Fibroblast of skin of left quadriceps (primary cell): Measurements from ENCODE around the gene IL22RA2.

Experiments used
- DNase-seq, 2 experiments: peaks; one replicate each; pipeline ENCODE4 v3.0.0-alpha.2; 2013; ENCODE audit warnings: low read depth in 2 of 2

IL22RA2 gene

DNA sequence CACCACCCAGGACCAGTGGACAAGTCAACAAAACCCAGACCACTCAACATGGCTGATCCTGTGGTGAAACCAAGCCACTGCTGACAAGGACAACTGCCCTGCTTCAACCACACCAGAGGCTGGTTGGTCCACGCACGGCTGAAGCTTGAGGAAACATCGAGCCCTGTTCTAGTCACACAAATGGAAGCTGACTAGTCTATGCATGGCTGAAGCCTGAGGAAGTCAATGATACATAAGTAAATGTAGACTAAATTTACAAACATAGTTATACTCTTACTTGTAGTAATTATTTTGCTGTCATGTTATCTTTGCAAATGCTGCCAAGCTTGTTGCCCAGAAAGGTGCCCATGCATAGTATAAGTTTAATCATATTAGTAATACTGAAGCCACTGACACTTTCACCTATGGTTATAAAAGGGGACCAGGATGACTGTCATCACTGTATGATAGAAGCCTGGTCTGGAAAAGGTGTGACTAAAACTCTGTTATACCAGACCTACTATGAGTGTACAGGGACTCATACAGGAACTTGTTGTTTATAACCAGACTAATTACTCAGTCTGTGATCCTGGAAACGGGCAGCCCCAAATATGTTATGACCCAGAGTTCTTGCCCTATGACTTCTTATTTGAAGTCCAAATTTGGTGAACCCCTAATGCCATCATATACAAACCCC, 5.6 kb downstream of the IL22RA2 start:
- no peak for DNase-seq

DNA sequence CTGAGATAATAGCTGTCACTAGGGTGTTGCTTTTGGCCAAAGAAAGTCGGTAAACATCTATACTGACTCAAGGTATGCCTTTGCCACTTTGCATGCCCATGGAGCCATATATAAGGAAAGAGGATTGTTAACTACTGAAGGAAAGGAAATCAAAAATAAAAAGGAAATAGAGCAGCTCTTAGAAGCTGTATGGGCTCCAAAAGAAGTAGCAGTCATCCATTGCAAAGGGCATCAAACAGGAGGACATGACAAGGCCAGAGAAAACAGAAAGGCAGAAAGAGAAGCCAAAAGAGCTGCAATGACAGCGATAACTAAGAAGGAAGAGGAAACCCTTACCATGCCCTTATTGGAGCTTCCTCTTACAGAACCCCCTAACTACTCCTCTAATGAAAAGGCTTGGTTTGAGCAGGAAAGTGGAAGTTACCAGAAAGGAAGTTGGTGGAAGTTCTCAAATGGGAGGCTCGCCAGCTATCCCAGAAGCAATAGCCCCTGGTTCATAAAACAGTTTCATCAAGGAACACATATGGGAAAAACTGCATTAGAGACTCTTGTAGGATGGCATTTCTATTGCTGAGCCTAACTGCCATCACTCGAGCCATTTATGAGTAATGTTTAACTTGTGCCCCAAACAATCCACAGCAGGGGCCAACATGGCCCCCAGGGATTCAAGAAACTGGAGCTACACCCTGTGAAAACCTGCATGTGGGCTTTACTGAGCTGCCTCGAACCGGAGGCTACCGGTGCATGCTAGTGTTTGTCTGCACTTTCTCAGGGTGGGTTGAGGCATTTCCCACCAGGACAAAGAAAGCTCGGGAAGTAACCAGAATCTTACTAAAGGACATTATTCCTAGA, 7.0 kb downstream of the IL22RA2 start:
- no peak for DNase-seq

DNA sequence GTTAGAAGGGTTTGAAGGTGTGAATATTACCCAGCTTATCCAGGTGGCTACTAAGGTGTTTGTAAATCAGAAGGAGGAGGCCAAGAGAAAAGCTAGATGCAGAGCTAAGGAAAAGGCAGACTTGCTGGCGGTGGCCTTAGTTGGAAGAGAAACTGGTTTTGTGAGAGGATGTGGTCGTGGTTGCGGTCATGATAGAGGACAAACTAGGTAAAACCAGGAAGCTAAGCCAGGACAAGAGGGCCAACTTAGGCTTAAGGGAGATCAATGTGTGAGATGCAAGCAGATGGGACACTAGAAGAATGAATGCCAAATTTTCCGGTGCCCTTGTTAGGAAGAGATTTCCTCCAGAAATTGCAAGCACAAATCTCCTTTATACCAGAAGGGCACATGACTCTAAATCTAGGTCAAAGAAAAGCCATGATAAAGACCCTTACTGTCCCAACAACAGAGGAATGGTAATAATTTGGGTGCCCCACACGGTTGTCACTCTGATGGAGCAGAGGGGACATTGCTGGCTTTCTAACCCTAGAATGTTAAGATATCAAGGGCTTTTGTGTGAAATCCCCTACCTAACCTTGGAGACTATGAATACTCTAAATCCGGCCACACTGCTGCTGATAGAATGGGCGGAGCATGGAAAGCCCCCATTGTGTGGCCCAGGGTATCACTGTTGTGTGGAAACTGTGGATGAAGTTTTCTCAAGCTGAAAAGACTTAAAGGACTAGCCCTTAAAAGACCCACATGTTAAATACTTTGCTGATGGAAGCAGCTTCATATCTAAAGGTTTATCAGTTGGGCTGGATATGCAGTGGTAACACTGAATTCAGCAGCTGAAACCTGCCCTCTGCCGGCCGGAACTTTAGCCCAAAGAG, 7.8 kb downstream of the IL22RA2 start:
- DNase-seq = no peak

DNA sequence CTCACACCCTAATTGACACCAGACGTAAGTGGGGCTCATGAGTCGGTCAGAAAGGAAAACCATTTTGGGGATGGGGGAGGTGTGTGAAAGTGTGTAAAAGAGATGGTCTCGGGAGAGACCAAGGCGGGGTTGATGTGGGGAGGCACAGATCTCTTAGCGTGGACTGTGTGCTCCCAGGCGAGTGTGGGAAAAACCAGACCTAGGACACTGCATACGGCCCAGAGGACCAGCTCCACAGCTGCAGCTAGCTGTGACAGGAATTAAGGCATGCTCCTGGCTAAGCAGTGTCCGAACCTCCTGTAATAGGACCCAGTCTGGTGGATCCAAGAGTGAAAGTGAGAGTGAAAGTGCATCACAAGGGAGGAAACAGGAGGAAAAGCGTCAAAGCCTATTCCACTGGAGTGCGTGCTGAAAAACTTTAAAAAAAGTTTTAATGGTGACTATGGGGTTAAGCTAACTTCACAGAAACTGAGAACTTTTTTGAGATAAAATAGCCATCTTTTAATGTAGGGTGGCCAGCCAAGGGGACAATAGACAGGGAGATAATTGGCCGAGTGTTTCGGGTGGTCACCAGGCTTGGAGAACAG, 9.6 kb downstream of the IL22RA2 start:
- no peak for DNase-seq

DNA sequence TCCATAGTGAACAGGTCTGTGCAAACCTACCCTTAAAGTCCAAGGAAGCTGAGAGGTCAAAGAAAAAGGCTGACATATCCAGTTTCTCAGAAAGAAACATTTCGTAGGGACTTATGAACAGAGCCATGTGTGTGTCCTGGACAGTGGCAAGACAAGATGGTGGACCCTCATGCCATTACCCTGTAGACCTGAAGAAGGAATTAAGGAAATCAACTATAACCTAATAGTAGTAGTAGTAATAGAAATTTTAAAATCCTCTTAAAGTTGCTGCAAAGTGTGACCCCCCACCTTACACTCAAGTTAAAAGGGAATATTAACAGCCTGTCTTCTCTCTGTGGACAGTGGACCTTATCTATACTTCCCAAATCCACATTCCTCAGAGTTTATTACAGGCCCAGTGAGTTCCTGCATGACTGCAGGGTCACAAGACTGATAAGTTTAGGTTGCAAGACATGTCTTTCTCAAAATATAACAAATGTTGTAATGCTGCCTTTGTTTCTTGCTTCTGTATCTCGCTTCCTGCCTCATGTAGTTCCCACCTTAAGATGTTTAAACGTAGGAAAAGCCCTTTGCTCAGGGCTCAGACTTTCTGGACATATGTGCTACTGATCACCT, 10.6 kb downstream of the IL22RA2 start:
- no peak for DNase-seq

DNA sequence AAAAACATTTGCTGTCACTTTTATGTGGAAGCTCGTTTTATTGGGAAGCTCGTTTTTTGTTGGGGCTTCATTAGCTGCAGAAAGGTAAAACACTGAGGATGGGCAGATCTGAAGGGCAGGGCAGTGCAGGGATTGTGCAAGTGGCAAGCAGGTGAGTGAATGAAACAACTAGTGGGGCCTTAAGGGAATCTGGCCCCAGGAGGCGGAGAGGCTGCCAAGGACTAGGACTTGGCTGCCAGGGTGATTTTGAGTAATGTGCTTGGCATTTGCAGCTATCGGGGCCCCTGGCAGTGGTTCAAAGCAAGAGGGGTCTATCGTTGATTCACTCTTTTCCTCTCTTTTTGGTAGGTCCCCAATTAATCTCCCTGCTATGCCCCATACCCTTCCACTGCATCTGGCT, 11.5 kb downstream of the IL22RA2 start:
- DNase-seq = no peak

DNA sequence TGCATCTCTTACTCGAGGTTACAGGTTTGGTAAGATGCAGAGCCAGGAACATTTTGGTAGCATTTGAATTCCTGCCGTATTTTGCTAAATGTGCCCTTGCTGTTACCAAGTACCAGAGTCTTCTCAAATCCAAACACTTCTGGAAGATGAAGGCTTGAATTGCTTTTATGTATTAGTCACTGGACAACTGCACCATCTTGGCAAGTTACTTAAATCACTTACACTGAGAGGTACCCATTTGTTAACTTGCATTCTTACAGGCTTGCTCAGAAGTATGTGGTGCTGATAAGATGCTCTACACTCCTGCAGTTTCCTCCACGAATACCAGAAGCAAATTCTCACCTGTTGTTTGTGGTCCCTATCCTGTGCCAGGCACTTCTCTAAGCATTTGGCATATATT, 12.7 kb downstream of the IL22RA2 start:
- no peak for DNase-seq

DNA sequence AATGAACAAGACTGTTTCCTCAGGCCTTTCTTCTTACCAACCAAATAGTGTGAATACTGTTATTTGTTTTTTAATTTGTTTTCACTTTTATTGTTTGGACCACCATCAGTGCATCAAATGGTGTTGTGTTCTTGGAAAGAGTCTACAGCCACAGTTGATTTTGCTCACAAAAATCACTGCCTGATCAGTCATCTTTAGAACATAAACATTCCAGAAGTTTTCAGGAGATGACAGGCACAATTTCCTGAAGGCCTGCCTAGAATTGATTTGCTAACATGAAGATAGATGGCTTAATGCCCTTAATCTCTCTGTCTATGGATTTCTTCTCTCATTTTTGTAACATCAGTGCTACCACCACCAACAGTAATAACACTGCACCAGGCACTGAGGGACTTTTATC, 13.5 kb downstream of the IL22RA2 start:
- no peak for DNase-seq

DNA sequence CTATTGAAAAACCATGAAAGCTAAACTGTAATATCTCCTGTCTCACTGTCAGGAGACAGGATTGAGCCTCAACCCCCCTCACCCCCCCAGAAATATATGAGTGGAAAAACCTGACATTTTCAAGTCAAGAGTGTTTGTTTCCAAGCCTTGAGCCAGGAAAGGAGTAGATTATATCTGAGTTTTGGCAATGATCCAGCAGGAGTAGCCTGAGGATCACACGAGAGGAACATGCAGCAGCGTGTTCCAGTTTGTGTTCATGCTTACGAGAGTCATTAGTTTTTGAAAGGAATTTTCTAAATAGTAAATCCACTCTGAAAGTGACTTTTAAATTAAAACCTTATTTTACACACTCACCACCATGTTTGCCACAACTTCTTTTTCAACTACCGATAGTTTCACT, 15.8 kb downstream of the IL22RA2 start:
- DNase-seq = no peak

DNA sequence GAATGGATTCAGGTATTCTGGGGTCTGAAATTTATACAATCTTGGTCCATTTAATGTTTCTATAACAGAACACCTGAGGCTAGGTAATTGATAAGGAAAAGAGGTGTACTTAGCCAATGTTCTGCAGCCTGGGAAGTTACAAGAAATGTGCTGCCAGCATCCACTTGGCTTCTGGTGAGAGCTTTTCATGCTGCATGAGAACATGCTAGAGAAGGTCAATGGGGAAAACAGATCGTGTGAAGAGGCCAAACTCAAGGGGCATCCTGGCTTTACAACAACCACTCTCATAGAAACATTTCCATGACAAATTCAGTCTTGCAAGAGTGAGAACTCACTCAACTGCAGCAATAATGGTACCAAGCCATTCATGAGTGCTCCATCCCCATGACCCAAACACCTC, 16.8 kb downstream of the IL22RA2 start:
- no peak for DNase-seq

DNA sequence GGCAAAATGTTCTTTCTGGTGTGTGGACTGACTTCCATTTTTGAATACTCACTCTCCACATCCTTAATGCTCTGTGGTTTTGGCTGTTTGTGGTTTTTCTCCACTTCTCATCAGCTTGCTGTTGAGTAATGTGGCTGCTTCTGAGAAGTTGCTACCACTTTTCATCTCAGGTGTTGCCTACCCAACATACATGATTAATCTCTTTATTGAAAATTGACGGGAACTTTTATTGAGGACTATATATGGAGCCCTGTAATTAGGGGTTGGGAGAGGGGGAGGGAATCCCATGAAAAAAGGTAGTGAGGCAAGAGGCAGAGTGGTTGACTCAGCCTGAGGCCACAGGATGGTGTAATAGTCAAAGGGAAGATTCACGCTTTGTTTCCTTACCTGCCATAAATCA, 17.6 kb downstream of the IL22RA2 start:
- DNase-seq = peak in 1 of 2 experiments; percentile 13

DNA sequence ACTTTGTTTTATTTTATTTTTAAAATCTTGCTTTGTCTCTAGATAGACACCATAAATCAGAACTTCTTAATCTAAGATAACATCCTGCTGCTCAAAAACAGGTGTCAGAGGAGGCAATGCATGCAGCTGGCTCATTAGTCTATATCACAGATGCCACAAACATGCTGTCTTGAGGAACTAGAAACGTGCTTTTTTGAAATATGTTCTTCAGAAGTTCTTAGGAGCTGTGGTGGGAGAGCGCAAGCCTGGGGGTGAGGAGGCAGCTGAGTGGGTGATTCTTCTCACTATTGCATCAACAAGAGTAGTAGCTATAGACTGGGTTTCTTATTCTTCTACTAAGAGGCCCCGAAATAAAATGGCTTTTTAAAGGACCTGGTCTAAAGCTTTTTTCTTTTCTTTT, 23.4 kb downstream of the IL22RA2 start:
- DNase-seq = no peak

DNA sequence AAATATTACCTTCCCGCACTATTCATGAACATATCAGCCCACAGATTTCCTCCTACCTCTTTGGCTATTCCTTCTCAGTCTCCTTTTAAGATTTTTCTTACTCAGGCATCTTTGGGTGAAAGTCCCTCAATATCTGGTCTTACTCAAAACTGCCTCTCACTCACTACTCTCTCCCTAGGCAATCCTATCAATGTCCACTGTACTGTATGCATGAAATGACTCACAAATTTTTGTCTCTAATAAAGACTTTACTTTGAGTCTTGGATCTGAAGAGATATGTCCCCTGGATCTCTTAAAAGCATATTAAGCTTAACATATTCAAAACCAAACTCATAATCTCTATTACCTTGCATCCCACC, 24.4 kb downstream of the IL22RA2 start:
- no peak for DNase-seq

DNA sequence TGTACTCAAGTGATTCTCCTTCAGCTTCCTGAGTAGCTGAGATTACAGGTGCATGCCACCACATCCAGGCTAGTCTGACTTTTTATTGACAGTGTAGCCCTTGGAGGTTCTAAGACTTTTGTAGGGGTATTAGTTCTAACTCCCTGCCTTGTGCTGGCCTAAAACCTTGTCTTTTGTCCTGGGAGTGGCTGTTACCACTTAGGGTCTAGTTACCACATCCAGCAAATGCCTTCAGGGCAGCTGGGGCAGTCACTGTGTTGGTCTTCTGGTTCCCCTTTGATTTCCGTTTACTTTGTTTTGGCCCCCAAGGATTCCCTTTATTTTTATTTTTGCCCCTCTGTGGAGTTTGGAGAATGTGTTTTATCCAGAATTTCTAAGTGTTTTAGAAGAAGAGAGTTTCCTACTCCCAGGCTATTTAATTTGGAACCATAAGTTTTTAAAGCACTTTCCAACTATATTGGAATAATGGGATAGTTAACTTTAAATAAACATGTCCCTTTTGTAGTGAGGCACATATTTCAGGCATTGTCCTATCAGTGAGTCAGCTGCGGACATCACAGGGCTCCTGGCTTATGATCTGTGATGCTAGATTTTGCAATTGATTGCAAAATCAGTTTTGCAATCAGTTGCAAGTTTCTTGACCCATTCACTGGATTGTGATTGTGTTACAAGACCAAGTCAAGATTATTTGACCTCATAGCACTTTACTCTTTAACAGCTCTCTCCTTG, 25.0 kb downstream of the IL22RA2 start:
- no peak for DNase-seq

DNA sequence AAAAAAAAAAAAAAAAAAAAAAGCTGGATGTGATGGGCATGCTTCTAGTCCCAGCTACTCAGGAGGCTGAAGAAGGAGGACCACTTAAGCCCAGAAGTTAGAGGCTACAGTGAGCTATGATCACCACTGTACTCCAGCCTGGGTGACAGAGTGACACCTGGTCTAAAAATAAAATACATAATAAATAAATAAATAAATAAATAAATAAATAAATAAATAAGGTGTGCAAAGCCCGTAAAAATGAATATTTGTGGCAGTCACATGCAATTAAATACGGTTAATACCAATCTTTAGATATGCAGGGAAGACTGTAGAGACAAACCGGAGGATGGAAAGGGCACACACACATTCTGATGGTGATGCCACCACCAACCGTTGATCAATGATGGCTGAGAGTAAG, 26.2 kb downstream of the IL22RA2 start:
- DNase-seq = no peak

DNA sequence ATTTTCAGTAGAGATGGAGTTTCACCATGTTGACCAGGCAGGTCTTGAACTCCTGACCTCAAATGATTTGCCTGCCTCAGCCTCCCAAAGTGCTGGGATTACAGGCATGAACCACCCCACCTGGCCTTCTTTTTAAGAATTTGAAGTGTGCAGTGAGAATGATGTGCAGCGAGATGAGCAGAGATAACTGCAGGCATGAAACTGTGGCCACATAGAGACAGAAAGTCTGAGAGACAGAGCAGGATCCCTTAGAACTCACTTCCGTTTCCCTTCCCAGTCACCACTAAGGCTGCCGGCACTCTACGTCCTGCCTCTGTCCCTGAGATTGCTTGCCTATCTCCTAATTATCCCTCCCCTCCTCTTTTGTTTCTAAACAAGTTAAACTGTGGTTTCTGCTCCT, 27.2 kb downstream of the IL22RA2 start:
- DNase-seq = no peak

DNA sequence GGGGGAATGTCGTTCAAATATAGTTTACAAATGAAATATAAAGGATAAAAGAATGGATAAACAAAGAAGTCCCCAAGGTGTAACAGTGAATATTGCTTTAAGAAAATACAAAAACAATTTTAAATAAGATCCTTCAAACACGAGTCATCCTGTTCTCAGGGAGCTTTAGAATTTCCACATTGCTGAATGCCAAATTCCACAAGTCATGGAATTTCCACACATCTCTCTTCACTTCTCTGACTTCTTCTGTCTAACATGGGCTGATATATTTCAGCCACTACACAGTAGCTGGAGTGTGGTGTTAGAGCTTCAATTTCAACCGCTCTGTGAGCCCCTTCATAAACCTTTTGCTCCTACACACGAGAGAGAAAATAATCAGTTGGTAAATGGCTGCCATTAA, 28.0 kb downstream of the IL22RA2 start:
- DNase-seq = peak in 1 of 2 experiments; percentile 4

DNA sequence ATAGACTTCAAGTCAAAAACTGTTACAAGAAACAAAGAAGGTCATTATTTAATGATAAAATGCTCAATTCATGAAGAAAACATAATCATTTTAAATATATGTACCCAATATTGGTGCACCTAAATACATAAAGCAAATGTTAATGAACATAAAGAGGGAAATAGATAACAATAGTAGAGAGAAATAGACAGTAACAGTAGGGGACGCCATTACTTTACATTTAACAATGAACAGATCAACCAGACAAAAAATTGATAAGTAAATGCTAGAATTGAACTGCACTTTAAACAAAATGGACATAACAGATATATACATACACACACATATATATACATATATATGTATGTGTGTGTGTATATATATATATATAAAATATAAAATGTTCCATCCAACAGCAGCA, 37.4 kb downstream of the IL22RA2 start:
- DNase-seq = no peak

DNA sequence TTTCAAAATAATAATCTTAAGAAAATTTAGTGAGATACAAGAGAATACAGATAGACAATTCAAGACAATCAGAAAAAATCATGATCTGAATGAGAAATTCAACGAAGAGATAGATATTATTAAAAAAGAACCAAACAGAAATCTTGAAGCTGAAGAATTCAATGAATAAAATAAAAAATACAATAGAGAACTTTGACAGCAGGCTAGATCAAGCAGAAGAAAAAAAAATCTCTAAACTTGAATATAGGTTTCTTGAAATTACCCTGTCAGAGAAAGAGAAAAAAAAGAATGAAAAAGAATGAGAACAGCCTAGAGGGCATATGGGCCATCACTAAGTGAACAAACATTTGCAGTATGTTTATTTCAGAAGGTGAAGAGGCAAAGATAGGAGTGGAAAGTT, 39.0 kb downstream of the IL22RA2 start:
- no peak for DNase-seq

DNA sequence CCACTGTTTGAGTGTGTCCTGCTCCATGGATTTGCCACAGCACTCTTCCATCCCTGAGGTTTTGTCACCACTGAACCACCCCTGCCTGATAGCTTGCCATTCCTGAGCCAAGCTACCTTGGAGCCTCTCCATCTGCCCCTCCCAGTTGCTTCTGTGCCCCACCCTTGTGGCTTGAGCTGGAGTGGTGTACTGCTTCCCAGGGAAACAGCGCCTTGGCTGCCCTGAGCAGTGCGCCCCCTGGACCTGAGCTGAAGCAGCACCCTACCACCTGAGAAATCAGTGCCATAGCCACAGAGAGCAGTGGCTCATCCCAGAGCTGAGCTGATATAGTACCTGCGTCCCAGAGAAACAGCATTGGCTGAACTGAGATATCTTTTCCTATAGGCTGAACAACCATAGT, 40.3 kb downstream of the IL22RA2 start:
- no peak for DNase-seq

DNA sequence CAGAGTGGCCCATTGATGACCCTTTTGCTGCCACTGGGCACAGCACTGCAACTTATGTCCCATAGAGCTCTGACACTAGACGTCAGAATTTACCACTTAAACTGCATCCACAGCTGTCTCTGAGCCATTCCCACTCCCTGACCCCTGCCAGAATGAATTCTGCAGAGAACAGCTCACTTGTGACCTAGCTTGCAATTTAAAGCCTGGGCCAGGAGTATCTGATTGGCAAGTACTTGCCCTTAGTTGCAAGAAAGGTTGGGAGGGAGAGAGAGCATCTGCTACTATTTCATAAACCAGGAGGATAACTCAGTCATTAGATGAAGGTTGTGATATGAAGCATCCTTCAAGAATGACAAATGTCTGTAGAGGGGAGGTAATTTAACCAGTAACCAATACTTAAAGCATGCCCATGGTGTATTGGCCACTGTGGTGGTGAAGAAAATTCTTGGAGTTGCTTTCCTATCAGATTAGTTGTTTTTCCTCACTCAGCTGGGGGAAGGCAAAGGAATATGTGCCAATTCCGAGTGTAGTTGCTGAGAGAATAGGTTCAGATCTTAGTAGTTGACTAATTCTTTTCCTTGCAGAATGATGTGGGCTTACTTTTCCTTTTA, 46.5 kb downstream of the IL22RA2 start:
- DNase-seq = no peak
